ENCODE data around the gene MEAF6.
"Not testable (repeated sequence)": the region's sequence is repeated elsewhere in the genome, so short reads cannot be mapped to it uniquely, and the experiment has no call there.

GRCh38 chr1:37518929-37519328, 4.4 kb upstream of the MEAF6 start:
- not testable (repeated sequence) for TF ChIP-seq EZH2 (IDR thresholded peaks at IDR 0.05; ENCODE audit: borderline replicate concordance, low read depth, low read length, severe bottlenecking); POLR2A (IDR thresholded peaks at IDR 0.05; ENCODE audit: low read depth, low read length); MYC (IDR thresholded peaks at IDR 0.05; ENCODE audit: low read depth, low read length); POLR2AphosphoS5 (IDR thresholded peaks at IDR 0.05; ENCODE audit: insufficient read depth, low read depth, low read length)
- TF ChIP-seq, protein P1, sequence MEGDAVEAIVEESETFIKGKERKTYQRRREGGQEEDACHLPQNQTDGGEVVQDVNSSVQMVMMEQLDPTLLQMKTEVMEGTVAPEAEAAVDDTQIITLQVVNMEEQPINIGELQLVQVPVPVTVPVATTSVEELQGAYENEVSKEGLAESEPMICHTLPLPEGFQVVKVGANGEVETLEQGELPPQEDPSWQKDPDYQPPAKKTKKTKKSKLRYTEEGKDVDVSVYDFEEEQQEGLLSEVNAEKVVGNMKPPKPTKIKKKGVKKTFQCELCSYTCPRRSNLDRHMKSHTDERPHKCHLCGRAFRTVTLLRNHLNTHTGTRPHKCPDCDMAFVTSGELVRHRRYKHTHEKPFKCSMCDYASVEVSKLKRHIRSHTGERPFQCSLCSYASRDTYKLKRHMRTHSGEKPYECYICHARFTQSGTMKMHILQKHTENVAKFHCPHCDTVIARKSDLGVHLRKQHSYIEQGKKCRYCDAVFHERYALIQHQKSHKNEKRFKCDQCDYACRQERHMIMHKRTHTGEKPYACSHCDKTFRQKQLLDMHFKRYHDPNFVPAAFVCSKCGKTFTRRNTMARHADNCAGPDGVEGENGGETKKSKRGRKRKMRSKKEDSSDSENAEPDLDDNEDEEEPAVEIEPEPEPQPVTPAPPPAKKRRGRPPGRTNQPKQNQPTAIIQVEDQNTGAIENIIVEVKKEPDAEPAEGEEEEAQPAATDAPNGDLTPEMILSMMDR (IDR thresholded peaks at IDR 0.05; ENCODE audit: extremely low read depth in 1 of 2, insufficient read depth in 1 of 2, low read depth in 1 of 2, low read length in 2 of 2), result not testable (repeated sequence)

Measured in endothelial cell of umbilical vein (primary cell).